ENCODE measurements around the gene SLC18A3.

The SLC18A3 gene

DNA sequence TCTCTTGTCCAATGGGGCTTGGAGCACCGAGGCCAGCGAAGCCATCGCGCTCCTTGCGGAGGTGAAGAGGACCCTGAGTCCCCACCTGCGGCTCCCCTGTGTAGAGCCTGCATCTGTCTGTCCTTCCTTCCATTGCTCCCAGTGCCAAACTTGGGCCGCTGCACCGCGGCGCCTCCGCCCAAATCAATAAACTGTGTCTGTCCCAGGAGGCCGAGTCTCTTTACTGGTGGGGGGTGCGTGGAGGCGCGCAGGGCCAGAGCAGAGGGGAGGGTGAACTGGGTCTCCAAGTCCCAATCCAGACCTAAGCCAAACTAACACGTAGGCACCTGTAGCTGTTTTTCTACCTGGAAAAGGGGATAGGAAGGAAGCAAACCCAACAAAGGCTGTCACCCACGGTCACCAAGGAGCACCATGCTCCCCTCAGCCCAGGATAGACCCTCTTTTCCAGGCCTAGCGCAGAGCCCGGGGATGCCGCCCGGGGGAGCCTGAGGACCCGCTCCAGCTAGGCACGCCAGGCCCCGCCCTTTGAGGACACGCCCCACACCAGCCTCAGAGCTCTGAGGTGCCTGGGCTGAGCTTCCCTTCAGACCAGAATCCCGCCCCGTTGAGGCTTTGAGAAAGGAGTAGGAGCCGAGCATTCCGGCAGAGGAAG is 2.5 kb downstream of the SLC18A3 start:
- no peak for DNase-seq

DNA sequence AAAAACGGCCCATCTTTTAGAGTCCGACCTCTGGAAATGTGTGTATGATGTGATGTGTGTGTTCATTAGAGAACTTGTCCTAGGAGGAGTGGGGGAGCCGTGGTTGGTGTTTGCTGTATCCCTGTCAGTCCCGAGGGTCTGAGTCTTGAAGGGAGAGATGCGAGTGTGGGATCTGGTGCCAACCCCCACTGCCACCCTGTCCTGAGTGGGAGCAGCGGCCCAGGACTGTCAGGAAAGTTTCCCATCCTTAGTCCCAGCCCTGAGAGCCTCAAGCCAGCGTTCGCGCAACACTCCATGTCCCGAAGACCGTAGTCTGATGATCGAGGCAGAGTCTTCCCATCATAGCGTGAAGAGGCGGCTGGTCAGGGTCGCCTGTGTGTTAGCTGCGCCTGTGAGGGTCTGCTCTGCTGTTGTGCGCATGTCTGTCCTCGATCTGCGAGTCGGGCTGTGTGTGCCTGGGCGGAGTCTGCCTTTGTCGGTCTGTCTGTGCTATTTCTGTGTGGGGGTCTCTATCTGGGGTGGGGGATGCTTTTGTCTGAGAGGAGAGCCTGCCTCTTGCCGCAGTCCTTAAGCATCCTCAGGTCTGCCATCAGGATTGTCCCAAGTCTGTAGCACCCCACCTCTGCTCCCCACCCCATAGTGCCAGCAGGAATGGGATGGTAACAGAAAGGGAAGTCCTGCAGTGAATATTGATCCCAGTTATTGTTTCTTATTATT is 3.2 kb downstream of the SLC18A3 start:
- DNase-seq = no peak

DNA sequence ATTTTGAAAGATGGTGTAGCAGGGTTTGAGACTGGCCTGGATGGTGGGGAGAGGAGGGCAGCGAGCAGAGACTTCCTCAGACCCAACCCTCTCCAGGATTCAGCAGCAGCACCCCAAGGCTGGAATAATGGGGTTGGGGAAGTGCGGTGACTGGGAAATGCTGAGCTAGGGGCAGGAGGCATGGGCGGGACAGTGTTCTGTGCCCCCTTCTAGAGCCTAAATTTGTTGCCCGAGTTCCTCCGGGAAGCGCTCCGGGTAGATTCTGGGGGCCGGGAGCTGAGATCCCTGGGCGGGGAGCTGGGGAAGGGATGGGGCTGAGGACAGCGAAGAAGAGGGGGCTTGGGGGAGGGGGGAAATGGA is 3.8 kb downstream of the SLC18A3 start, which contains the start of gene CHAT:
TSS of gene CHAT (plus strand) at position 156 of the 360 bp plus-strand sequence. CDS start at position 309, 153 bp downstream.
- no peak for DNase-seq

DNA sequence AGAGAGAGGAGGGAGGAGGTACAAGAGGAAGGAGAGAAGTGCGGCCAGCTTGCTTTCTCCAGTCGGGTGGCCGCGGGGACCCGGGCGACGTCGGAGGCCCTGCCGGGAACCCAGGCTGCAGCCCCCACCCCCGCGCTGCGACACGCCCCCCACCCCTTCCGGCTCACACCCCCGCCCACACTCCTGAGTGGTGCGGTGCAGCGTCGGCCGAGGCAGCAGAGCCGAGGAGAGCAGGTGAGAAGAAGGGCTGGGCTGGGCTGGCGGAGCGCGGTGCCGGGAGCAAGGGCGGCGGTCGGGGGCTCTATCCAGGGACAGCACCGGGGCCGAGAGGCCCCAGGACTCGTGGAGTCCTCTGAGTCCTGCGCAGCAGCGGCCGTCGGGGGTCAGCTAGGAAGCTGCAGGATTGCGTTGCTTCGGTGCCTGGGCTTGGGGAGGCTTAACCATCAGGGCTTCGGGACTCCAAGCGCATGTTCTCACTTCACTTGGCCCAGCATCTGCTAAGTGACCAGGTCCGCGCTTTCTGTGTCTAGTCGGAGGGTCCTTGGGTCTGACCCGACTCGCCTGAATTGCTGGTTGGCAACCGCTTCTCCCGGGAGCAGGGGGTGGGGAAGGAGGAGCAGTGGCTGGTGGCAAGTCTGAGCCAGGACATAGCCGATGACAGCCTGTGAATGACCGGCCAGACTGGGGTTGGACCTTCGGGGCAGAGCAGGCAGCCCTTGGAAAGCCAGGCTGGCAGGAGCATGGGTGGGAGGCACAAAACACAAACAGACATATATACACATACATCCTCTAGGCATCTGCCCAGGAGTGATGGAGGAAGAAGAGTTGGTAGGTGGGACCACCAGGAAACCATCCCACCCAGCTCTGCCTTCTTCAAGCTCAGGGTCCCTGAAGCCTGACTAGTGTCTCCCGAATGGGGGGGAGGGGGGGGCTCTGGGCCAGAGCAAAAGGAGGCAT is 4.4 kb downstream of the SLC18A3 start:
- DNase-seq = no peak

DNA sequence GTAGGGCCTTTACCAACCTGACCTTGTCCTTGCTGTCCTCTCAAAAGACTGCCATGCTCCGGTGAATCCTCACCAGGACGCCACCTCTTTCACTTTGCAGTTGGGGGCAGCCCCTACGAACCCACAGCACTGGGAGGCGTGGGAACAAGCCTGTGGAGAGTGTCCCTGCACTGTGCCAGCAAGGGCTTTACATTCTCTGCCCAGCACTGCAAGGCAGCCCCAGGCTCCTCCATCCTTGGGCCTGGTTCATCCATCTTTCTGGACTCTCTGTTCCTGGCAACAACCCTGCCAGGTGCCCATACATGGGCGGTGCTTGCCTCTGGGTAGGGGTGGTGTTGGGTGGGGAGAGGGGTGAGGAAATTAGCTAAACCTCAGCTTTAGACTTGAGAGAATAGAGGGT is 5.1 kb downstream of the SLC18A3 start:
- no peak for DNase-seq

DNA sequence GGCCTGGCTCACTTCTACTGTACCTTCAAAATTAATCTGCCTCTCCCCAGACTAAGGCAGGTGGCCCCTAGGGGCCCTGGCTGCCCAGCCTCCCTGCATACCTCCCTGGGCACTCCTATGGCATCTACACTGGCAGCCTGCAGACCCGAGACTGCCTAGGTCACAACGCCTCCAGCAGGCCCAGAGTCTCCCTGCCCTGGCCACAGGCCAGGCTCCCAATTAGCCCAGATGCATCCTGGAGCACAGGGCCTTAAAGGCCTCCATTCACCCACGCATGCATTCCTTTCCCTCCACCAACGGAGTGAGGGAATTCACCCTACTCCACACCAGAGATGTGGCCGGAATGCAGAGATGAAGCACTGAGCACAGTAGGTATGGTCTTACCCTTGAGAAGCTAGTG is 5.6 kb downstream of the SLC18A3 start:
- DNase-seq = no peak

DNA sequence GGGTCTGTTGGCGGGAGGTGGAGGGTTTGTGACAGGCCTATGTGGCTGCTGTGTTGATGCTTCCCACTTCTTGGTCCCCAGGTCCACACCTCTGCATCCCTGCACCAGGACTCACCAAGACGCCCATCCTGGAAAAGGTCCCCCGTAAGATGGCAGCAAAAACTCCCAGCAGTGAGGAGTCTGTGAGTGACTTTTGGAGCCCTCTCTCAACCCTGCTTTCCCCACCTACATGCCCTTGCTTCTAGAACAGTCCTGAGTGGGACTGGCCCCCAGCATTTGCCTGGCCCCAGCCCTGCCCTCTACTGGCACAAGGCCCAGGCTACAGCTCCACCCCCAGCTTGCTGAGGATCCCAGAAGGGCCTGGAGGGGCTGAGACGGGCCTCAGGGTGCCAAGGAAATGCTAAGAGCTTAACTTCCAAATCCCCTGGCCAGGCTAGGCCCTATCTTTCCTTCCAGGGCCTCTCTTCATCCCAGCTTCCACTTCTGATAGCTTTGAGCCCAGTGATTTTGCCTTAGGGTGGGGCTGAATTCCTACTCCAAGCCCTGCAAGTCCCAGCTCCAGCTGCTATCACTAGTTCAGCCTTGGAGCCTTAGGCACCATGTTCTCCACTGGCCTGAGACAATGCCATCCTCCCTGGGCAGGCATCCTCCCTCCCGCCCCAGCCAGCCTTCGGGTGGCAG is 6.5 kb downstream of the SLC18A3 start:
- no peak for DNase-seq

DNA sequence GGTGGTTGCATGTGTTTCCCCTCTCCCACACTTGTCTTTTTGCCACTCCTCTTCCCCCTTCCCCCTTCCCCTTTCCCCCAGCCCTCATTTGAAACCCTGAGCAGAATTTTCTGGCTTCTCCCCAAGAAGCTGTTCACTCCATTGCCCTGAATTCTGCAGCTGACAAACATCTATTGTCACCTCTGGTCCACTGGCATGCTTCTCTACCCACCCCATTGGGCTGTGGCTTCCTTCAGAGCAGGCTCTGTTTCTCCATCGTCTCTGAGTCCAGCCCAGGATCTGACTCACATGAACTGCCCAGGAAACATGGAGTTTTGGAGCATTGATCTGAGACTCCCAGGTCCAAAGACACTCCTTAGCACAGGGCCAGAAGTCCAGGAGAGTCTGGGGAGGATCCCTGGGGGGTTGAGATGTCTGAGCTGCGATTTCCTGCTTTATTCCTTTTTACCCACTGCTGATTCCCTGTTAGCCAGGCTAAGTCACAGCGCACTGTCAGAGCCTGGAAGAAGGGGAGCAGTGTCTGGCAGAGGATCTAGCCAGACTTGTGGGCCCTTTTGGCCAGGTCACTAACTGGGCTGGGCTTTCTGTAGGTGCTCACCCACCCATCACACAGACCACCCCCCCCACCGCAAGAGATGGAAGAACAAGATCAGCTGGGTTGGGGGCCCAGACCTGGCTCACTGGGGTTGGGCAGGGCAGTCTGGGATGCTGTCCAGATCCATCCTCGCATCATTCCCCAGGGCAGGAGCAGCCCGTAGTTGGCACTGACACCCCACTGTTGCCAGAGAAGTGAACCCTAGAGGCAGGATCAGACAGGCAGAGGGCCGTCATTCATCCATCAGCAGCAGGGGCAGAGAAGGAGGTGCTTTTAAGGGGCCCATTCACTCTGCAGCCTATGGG is 7.3 kb downstream of the SLC18A3 start:
- no peak for DNase-seq

DNA sequence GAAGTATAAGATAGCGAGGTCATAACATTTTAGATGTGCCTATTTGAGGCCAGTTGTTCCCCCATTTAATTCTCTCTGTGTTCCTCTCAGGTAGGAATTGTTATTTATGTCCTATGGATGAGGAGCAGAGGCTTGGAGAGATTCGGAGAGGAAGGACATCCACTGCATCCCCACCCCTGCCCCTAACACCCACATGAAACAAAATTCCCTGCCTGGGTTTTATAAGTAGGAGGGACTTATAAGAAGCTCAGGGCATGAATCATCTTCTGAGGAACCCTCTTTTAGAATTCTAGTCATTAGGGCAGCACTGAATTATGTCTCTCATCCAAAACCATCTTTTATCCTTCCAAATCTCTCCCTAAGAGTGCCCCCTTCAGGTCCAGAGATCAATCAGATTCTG is 8.7 kb downstream of the SLC18A3 start:
- DNase-seq = no peak

DNA sequence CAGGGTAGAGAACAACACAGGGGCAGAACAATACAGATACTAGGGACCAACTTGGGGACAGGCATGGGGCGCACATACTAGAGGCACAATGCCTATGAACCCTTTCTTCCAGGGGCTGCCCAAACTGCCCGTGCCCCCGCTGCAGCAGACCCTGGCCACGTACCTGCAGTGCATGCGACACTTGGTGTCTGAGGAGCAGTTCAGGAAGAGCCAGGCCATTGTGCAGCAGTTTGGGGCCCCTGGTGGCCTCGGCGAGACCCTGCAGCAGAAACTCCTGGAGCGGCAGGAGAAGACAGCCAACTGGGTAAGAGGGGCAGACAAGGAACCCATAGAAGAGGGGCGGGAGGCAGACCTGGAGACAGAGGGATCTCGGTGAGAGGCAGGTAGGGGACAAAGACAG is 9.5 kb downstream of the SLC18A3 start:
- DNase-seq = no peak

DNA sequence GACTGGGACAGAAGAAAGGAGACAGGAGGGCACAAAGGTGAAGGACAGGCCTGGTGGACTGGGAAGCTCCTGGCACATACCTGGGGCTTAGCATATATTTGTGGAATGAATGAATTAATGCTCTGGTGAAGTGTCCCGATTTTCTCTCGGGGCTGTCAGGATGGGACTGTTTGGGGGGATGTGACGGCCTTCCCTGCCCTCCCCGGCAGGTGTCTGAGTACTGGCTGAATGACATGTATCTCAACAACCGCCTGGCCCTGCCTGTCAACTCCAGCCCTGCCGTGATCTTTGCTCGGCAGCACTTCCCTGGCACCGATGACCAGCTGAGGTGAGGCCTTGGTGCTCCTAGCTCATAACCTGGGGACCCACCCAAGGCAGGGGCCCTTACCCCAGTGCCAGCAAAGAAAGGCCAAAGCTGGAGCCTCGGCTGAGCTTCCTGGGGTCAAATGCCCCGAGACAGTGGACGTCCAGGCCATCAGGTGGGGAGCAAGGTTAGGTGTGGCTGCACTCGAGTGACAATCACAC is 10.2 kb downstream of the SLC18A3 start:
- DNase-seq = no peak

DNA sequence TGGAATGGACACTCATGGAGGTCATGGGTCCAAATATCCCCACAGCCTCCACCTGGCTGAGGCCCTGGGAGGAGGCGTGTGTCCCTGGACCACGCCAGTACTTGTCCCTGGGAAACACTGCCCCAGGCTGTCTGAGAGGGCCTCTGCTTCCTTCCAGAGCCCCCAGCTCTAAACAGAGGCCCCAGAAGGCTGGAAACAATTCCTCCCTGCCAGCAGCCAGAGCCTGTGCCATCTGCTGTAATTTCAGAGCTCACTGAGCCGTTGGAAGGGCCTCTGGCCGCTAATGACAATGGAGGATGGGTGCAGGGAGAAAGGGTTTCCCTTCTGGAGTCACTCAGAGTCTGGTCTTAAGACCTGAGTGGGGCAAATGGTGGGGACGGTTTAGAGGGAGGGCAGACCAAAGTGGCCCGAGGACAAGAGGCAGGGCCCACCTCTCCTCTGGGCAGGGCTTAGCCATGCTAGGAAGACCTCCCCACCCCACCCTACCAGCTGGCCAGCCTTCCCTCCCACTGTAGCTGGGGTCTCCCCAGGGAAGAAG is 10.8 kb downstream of the SLC18A3 start:
- no peak for DNase-seq

DNA sequence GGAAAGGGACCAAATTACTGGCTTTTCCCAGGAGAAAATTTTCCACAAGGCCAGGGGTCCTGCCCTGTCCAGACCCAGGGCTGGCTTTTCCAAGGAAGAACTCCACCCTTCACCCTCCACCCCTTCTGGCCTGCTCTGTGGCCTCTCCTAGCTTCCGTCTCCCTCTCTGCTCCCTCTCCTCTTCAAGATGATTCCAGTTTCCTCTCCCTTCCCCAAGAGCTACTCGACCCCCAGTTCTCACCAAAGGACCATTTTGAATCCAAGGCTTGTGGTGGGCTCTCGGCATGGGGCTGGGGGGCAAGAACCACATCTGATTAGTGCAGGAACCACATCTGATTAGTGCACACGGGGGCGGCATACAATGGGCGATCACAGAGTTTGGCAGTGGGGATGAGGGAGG is 11.5 kb downstream of the SLC18A3 start:
- no peak for DNase-seq

DNA sequence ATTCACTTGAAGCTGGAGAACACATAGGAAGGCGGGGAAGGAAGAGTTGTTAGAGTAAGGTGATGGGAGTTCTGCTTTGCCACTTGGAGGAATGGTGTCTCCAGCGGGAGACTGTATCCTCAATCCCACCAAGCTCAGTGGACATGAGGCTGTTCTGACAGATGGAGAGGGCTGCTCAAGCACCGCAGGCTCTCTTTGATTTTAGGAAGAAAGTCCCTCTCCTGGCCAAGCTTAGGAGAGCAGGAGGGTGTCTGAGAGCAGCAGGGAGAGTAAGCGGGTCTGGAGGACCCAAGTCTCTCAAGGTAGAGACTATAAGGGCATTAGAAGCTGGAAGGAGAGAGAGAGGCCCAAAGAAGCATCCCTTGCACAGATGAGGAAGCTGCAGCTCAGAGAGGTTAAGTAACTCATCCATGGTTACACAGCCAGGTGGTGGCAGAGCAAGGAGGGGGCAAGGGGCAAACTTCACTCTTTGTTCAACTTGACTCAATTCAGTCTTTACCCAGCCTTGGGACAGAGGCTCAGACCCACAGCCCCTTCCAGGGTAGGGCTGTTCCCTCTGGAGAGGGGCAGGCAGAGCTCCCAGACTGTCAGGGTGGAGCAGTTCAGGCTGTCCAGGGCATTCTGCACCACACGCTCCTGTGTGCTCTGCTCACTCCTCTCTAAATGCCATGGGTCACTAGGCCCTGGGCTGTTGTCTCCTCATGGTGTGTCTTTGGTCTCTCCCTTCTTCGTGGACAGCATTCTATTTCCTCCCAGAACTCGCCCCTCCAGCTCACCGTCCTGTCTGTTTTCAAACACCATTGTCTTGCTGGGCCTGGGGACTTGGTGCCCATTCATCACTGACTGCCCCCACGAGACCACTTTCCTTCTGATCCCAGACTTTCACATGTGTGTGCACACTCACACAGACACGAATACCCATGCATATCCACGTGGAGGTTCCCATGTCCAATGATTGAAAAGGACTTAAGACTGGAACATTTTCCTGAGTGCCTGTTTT is 12.6 kb downstream of the SLC18A3 start:
- no peak for DNase-seq

DNA sequence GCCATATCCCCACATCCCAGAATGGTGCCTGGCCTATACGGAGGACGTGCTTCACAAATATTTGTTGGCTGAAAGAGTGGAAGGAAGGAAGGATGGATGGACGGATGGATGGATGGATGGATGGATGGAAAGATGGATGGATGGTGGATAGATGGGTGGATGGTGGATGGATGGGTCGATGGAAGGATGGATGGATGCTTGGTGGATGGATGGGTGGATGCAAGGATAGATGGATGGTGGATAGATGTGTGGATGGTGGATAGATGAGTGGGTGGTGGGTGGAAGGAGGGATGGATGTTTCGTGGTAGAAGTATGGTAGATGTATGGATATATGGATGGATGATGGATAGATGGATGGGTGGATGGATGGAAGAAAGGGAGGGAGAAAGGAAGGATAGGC is 14.5 kb downstream of the SLC18A3 start:
- no peak for DNase-seq

DNA sequence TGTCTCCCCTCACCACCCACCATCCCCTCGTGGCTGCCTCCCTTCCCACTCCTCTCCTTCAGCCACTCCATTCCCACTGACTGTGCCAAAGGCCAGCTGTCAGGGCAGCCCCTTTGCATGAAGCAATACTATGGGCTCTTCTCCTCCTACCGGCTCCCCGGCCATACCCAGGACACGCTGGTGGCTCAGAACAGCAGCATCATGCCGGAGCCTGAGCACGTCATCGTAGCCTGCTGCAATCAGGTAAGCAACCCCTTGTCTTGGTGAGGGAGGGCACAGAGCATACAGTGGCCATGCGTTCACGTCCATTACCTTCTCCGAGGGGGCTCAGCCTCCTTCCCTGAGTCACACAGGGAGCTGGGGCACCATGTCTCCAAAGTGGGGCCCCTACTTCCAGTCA is 15.3 kb downstream of the SLC18A3 start:
- no peak for DNase-seq

DNA sequence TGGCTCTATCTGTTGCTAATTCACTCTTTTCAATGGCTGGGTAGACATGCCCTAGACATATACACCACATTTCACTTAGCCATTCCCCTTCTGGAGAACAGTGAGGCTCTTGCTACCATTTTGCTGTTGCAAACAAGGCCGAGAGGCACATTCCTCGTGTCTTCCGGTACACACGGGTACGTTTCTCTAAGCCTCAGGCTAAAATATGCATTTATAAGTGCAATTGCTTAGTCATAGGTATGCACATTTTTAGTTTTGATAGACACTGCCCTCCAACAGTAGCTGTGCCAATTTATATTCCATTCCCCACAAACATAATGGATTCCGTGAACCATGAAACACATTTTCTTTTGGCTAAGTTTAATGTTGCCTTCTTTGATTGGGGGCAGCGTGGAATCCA is 16.9 kb downstream of the SLC18A3 start:
- DNase-seq = no peak

DNA sequence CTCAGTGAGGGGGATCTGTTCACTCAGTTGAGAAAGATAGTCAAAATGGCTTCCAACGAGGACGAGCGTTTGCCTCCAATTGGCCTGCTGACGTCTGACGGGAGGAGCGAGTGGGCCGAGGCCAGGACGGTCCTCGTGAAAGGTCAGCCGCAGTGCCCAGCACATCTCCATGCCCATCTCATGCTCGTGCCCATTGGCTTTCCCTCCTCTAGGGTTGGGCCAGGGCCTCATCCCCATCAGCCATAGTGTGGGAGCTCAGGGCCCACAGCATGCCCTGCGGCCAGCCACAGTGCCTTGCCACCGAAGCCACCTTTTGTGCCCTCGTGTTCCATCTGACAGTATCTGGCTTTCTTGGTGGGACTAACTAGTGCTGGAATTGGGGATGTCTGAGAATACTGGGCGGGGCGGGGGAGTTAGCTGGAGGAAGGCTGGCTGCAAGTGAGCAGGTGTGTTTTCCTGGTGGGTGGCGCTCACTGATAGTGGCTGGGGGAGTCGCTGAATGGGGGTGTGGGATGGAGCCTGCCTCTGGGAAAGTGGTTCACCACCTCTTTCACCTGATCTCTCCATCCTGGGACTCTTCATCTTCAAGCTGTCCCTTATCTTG is 17.6 kb downstream of the SLC18A3 start:
- DNase-seq = no peak

DNA sequence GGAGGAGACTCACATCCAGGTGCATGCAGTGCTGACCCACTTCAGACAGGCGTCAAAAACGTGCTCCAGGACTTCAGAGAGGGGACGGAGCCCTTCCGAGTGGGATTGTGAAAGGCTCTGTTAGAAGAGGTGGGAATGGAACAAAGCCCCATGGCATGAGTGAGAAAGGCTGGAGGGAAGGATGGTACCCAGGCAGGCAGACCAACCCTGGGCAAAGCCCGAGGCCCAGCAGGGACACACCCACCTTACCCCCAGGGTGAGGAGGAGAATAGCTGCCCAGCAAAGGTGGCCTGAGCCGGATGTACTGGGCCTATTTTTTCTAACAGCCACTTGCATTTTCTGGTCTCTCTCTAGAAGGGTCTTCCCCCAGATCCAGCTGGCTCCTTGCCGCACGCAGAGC is 18.5 kb downstream of the SLC18A3 start:
- DNase-seq = no peak

DNA sequence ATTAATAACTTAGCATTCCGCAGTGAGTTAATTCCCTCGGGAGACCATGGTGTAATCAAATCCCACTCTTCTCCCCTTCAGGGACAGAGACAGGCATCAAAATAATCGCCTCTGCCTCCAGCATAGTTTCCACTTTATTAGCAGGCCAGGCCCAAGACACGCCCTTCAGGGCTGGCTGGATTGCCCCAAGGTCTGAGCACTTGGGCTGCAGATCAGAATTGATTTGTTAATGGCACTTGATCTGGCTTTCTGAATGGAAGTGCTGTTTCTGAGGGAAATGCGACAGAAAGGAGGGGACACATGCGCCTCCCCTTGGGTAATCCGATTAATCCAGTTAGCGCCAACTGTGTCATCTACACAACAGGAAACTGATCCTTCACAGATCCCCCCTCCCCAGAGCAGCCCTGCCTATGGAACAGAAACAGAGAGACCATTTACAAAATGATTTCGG is 19.3 kb downstream of the SLC18A3 start:
- DNase-seq = no peak
